Limb (tissue), 2 donors: ENCODE measurements around the gene JPH3.
"Not testable (repeated sequence)": the region's sequence is repeated elsewhere in the genome, so short reads cannot be mapped to it uniquely, and the experiment has no call there.

Source experiments
- DNase-seq, 2 donors: peaks; one replicate each; pipeline ENCODE4 v3.0.0-alpha.2; 2016; ENCODE audit errors: extremely low spot score in 2 of 2

The JPH3 gene

DNA sequence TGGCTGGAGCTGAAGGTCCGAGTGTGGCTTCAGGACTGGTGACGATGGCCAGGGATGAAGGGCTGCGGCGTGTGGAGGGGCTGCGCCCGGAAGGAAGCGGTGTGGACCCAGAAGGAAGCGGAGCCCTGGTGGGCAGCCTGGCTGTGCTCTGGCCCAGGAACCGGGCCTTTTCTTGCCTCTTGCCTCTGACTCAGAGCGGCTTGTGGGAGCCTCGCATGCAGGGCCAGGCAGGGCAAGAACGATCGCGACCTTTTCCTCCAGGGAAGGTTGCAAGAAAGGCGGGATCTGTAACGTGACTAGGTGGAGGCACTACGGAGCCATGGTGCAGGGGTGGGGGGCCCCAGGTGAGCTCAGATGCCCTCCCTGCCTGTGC lies 78.0 kb downstream of the JPH3 start:
- no peak for DNase-seq

DNA sequence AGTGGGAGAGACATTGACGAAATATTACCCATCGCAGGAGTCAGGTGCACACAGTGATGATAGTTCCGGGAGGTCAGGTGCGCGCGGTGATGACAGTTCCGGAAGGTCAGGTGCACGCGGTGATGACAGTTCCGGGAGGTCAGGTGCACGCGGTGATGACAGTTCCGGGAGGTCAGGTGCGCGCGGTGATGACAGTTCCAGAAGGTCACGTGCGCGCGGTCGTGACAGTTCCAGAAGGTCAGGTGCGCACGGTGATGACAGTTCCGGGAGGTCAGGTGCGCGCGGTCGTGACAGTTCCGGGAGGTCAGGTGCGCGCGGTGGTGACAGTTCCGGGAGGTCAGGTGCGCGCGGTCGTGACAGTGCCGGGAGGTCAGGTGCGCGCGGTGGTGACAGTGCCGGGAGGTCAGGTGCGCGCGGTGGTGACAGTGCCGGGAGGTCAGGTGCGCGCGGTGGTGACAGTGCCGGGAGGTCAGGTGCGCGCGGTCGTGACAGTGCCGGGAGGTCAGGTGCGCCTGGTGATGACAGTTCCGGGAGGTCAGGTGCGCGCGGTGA lies 78.8 kb downstream of the JPH3 start:
- DNase-seq = not testable (repeated sequence)

DNA sequence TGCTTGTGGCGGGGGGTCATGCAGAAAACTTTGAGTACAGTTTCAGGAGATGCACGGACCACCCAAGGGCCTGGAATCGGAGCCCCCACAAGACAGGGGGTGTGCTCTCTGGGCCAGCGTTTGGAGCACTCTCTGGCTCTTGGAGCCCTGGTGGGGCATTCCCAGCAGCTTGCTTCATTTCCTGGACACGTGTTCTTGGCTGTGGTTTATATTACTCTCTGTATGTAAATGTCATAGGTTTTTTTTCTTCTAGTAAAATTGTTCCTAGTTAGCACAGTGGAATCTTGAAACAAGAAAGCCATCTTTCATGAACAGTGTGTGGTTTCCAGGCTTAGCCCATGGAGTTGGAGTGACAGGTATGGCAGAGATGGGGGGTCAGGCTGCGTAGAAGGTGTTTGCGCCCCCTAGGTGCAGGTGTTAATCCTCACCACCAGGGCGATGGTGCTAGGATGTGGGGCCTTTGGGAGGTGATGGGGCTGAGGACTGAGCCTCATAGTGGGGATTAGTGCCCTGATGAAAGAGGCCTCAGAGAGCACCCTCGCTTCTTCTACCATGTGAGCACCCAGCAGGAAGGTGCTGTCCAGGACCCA lies 79.8 kb downstream of the JPH3 start:
- peak in 1 of 2 donors; percentile 54 for DNase-seq

DNA sequence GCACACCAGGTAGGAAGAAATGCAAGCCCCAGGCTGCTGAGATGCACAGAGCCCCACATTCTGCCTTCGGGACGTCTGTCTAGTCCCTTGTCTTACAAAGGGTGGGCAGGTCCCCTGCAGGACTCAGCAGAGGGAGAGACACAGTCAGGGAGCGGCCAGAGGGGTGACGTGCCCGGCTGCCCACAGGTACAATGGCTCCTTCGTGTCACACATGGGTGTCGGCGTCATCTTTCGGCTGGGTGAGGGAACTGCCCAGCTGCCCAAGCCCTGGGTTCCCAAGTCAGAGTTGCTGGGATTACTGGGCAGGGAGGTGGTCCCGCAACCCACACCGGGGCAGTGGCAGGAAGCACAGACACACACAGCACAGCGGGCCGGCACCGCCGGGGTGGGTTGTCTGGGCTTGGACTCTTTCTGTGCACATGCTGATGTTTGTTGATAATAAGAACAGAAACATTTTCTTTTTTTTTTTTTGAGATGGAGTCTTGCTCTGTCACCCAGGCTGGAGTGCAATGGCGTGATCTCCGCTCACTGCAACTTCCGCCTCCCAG lies 80.6 kb downstream of the JPH3 start:
- no peak for DNase-seq

DNA sequence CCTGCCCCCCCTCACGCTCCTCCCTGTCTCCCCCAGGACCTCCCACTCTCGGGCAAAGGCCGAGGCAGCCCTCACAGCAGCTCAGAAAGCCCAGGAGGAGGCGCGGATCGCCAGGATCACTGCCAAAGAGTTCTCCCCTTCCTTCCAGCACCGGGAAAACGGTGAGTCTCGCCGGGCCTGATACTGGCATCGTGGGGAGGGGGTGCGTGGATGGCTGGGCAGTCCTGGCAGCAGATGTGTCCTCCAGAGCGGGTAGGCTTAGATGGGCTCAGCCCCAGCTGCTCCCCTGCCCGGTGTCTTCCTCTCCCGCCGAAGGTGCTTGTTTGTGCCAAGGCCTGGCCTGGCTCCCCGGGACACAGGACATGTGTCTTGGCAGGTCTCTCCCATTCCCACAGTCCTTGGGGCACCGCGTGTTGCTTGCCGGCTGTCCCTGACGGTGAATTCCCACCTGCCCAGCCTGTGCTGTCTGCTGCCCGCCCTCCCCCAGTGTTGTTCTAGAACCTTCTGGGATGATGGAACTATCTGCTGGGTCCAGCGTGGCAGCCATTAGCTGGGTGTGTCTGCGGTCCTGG lies 81.9 kb downstream of the JPH3 start:
- no peak for DNase-seq

DNA sequence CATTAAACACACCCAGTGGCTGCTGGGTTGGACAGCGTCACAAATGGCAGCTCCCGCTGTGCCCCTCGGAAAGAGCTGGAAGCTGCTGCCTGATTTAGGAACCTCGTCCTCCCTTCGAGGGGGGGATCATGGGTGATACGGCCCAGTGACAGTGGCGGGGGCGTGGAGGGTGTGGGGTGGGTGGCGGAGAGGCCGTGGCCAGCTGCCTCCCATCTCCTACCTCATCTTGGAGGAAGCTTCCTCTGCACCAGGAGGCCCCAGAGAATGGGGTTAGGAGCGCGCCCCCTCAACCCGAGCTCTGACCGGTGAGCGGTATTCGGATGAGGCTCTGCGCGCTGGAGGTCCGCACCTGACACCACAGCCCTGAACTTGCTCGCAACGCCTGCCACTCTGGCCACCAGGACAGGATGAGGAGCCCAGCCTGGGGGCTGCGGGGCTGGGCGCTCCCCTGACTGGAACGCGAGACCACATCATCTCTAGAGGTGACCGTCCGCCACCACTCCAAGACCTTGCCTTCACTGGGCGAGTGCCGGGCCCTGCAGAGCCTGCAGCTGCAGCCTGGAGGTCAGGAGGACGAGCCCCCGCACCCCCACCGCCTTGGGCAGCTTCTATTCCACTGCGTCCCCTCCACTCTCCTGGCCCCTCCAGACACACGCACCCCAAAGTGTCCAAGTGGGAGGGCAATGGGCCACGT lies 82.5 kb downstream of the JPH3 start:
- DNase-seq = no peak

DNA sequence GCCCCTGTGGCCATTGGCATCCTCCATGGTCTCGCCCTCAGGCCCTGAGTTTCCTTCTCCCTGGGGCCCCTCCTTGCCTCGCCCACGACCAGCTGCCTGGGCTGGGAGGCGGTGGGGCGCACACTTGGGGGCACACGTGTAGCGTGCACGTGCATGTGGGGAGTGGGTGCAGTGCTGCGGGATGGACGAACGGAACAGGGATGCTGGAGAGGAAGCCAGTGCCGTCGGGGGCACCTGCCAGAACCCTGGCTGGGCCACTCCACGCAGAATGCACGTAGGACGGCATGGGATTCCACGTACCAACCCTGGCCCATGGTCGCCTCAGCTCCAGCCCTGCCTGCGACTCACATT lies 83.1 kb downstream of the JPH3 start:
- DNase-seq = no peak

DNA sequence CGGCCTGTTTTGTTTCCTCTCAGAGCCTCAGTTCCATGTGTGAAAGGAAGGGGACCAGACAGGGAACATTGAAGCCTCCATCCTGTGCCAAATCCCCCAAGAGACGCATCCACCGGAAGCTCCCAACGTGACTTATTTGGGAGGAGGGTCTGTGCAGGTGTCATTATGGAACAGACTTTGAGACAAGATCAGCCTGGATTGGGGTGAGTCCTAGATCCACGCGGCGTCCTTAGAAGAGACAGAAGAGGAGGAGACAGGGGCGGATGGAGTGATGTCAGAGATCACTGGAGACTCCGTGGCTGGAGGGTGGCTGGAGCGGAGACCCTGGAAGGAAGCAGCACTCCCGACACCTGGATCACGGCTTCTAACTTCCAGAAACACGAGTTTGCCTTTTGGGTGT lies 83.5 kb downstream of the JPH3 start:
- no peak for DNase-seq

DNA sequence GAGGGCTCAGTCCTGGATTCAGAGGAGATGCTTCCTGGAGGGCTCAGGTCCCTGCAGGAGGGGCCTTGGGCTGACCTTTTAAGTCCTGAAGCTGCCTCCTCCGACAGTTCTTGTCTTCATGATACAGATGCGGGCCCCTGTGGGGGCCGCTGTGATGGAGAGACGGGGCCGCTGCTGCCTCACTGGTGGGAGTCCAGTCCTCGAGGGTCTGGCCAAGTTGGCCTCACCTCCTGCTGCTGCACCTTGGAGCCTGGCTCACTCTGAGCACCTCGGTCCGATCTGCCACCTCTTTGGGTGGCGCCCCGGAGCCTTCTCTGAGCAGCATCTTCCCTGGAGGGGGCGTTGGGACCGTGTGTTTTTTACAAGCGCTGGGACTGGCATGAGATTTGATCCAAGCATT lies 84.4 kb downstream of the JPH3 start:
- no peak for DNase-seq

DNA sequence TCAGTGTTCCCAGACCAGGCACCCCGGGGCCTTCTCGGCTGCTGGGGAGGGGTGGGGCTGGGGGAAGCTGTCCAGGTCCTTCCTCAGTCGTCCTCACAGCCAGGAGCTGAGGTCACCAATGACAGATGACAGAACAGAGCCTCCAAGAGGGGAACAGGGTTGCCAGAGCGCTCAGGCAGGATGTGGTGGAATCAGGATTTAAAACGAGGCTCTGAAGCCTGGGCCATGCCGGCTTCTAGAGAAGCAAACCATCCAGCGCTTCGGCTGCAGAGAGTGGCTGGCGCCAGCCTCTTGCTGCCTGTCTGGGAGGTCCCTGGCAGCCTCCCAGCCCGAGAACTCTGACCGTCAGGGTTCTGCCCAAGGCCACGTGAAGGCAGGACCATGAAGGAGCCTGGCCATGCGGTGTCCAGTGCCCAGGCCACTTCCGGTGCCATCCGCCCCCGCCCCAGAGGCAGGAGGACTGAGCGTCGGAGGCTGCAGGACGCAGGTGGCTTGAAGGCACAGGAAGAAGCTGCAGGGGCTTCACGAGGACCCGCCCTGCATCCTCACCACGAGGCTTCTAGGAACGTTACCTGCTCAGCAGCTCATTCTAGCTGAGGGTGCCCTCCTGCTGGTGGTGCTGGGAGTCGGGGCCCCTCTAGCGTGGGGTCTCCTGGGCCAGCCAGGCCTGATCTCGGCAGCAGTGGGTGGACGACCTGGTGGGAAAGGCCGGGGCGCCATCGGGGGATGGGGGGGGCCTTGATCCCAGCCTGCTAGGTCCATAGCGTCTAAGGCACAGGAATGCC lies 85.0 kb downstream of the JPH3 start:
- no peak for DNase-seq

DNA sequence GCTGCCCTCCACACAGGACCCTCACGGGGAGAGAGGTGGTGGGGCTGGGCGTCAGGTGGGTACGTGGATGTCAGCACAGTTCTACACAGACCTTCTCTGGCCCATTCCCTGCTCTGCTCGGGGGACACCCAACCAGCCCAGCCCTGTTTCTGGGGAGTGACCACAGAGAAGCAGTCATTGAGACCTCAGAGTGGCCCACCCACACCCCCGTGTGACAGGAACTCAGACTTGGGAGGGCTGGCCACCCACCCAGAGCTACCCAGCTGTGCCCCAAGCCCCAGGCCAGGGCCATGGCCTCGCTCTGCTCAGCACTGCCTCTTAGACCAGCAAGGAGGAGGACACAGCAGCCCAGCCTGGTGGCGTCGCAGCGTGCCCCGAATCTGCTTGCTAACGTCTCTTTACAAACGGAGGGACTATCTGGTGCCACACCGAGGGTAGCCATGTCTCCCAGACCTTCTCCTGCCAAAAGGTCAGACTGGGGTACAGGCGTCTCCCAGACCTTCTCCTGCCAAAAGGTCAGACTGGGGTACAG lies 85.8 kb downstream of the JPH3 start:
- no peak for DNase-seq

DNA sequence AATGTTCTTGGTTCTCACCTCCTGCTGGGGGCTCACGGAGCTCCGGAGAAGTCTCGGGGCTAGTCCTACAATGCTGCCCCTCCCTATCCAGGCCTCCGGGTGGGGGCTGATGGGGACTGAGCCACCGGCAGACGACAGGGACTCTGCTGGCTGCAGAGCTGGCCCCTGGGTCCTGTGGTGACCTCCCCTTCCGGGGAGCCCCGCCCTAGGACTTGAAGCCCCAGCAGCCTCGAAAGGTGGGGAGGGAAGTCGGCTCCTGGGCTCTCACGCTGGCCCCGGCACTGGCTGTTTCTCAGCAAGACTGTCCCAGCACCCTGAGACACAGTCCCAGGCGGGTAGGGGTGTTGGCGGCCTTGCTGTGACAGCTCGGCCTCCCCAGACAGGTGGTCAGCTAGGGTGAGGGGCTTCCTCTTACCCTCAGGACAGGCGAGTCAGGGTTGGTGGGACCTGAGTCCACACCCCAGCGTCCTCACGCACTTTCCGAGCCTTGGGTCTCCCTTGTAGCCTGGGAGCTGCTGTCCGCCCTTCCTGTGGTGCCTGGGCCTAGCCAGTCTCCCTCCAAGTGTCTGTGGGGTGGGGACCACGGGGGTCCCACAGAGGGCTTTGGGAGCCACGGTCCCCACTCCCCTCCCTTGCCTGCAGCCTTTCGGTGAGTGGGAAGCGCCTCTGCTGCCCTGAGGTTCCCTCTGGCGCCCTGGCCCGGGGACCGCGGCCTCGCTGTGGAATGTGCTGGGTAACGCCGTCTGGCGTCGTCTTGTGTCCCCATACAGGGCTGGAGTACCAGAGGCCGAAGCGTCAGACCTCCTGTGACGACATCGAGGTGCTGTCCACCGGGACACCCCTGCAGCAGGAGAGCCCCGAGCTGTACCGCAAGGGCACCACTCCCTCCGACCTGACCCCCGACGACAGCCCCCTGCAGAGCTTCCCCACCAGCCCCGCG lies 86.8 kb downstream of the JPH3 start:
- no peak for DNase-seq

DNA sequence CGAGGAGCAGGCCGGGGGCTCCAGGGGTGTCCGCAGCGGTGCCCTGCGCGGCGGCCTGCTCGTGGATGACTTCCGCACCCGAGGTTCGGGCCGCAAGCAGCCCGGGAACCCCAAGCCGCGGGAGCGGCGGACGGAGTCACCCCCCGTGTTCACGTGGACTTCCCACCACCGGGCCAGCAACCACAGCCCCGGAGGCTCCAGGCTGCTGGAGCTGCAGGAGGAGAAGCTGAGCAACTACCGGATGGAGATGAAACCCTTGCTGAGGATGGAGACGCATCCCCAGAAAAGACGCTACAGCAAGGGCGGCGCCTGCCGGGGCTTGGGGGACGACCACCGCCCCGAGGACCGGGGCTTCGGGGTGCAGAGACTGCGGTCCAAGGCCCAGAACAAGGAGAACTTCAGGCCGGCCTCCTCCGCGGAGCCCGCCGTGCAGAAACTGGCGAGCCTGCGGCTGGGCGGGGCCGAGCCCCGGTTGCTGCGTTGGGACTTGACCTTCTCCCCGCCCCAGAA lies 87.7 kb downstream of the JPH3 start:
- no peak for DNase-seq

DNA sequence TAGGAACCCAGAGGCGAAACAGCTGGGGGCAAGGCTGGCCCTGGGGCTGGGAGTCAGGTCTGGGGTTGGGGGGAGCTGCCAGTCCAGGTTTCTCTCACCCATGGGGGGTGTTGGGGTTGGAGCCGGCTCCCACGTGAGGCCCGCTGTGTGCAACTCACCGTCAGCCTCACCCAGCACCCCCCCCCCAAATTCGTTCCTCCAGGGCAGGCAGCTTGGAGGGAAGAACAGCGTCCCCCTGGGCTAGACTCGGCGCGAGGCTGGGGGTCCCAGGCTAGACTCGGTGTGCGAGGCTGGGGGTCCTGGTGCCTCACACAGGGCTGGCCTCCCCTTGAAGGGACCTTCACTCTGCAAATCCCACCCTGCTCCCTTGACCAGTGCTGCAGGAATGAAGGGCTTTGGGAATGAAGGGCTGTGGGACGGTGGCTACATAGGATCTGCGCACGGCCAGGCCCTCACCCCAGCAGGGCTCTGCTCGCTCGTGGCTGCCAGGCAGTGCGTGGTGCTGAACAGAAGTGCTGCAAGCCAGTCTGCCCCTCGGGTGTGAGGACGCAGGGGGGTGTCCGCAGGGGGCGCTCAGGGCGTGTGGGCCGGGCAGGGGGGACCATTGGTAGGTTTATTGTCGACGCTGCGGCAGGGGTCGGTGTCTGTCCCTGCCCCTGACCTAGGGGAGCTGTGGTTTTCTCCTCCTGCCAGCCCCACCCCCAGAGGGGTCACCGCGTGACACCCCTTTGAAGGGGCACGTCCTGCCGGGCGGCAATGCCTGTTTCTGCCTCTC lies 88.8 kb downstream of the JPH3 start:
- no peak for DNase-seq

DNA sequence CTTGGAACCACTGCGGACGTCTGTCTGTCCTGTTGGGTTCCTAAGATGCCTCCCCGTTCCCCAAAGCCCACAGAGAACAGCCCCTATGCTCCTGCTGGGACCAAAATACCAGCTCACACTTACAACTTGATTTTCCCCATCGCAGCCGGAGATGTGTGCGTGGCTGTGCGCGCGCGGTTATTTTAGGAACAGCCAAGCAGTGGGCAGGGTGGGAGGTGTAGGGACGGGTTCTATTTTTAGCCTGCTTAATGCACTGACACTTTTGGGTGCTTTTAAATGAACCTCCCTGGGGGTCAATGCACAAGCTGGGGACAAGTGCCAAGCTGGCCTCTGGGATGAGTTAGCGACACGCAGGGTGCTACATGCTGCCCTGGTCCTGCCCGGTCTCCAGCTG lies 89.4 kb downstream of the JPH3 start:
- DNase-seq = no peak

DNA sequence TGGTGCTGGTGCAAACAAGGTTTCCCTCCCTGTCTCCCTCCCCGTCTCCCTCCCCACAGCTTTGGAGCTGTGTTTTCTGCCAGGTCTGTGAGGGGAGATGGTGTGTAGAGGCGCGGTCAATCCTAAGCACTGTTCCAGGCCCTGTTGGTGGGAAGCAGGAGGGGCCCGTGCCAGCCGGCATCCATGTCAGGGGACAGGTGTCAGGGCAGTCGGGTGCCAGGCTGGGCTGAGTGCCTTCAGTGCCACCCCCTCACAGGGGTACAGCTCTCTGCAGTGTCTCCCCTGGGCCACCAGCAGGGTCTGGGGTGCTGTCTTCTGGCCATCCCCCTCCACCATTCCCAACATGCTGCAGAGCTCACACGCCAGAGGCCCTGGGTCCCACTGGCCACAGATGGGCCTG lies 89.9 kb downstream of the JPH3 start:
- no peak for DNase-seq

DNA sequence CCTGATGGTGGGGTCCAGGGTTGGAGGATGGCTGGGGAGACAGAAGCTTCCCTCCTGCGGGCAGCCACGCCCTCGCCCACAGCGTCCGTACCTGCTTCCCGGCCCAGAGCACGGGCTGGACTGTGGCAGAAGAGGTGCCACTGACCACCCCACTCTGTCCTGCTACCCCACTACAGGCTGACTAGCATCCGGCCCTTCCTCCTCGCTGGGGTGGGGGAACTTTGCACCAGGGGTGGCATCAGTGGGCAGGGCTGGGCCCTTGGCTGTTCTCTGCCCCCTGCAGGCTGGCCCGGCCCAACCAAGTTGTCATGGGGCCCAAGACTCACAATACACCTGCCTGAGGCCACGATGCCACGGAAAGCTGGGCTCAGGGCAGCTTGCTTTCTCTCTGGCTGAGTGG lies 90.4 kb downstream of the JPH3 start:
- DNase-seq = no peak

DNA sequence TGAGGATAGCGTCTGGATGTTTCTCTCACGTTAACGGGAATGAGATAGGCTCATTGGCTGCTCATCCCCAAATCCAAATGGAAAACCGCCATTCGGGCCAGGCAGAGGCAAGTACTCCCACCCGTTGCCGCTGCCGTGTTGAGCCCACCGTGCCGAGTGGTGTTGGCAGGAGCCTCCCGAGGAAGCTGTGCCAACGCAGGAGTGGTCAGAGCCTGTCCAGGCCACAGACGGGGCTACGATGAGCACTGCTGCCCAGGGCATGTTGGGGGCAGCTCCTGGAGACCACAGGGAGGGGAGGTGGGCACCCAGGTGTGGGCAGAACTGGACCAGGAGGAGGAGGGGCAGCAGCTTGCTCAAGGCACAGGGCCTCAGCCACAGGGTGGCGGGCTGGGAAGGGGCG lies 91.5 kb downstream of the JPH3 start:
- no peak for DNase-seq

DNA sequence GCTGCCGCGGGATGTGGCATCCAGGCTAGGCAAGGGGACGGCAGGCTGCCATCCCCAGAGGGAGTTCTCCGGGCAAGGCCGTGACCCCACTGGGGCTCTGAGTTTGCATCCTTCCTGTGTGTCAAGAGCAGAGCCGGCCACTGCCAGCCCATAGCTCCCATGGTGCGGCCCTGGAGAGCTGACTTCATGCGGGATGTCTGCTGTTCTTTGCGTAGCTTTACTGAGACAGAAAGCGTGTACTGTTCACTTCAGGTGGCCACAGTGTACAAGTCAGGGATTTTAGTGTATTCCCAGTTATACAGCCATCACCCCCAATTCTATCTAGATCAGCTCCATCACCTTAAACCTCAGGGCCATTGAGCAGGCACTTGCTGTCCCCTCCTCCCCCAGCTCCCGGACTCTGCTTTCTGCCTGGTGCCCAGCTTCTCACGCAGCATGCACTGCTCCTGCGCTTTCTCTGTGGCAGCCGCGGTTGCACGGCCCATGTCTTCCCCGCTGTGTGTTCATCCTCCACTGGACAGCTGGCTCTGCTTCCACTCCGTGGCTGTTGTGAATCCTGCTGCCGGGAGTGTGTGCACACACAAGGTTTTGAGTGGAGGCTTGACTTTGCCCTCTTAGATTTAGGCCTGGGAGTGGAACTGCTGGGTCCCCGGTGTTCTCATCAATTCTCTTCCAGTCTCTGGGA lies 92.3 kb downstream of the JPH3 start:
- DNase-seq = no peak
